SK-N-SH (cell line): ENCODE measurements around the gene FAXDC2. TPM values are rescaled to one million over a fixed set of nuclear protein-coding genes. Genes with fewer than 3 reads are reported as not detected.
A peak's percentile ranks its signal among the peaks of the same experiment; 100 is the strongest.

ENCODE experiments used
- CTCF ChIA-PET: fragments of 300-600, 350-600 bp; formaldehyde crosslinking; extraction: SDS; loops from one replicate; lab custom pipeline; 2021; lab: Yijun Ruan, JAX
- POLR2A ChIA-PET: fragments of 350-600 bp; sonication (Branson Sonifier 250); formaldehyde crosslinking; extraction: SDS; loops from one replicate; lab custom pipeline; 2020; ENCODE audit warnings: antibody characterized with exemption, inconsistent platforms; lab: Yijun Ruan, JAX
- DNase-seq: peaks from one replicate; pipeline ENCODE4 v3.0.0; 2012
- H2AFZ ChIP-seq: fragments of 200-600 bp; sonication (generic); 2 replicates; pipeline ENCODE4 v1.8.1; 2016; ENCODE audit warnings: antibody characterized with exemption, mild to moderate bottlenecking, low read depth
- H3F3A ChIP-seq: fragments of 200-600 bp; sonication (generic); replicated peaks from 2 replicates; pipeline ENCODE3; 2016; ENCODE audit warnings: antibody characterized with exemption, mild to moderate bottlenecking; ENCODE audit not compliant: insufficient read depth
- H3K27ac ChIP-seq, 2 experiments: fragments of 200-500 bp in 1 of 2; fragments of 200-600 bp in 1 of 2; sonication (Bioruptor generic) in 1 of 2; sonication (generic), shearing (Covaris generic) in 1 of 2; 2 replicates each; pipeline versions ENCODE4 v1.5.1 to v1.6.1; 2014 to 2016; ENCODE audit warnings: low read depth in 2 of 2, inconsistent platforms in 1 of 2, low read length in 1 of 2, mild to moderate bottlenecking in 1 of 2, mixed read lengths in 1 of 2
- H3K27me3 ChIP-seq: fragments of 200-600 bp; sonication (generic), shearing (Covaris generic); 2 replicates; pipeline ENCODE4 v1.6.1; 2016; ENCODE audit warnings: mixed run types; ENCODE audit not compliant: insufficient read depth
- H3K36me3 ChIP-seq, 2 experiments: fragments of 200-500 bp in 1 of 2; fragments of 200-600 bp in 1 of 2; sonication (Bioruptor generic) in 1 of 2; sonication (generic) in 1 of 2; replicated peaks in 1 of 2; 2 replicates each; pipeline versions ENCODE3 to v1.5.1; 2014 to 2016; ENCODE audit warnings: low read length in 1 of 2, mild to moderate bottlenecking in 1 of 2; ENCODE audit not compliant: insufficient read depth in 2 of 2, control insufficient read depth in 1 of 2
- H3K4me1 ChIP-seq, 2 experiments: fragments of 200-500 bp in 1 of 2; fragments of 200-600 bp in 1 of 2; sonication (Bioruptor generic) in 1 of 2; sonication (generic), shearing (Covaris generic) in 1 of 2; 2 replicates each; pipeline versions ENCODE4 v1.5.1 to v1.6.1; 2014 to 2016; ENCODE audit warnings: low read depth in 1 of 2, low read length in 1 of 2, mixed run types in 1 of 2; ENCODE audit not compliant: insufficient read depth in 2 of 2, control insufficient read depth in 1 of 2
- H3K4me2 ChIP-seq: fragments of 200-600 bp; sonication (generic), shearing (Covaris generic); 2 replicates; pipeline ENCODE4 v1.6.1; 2017; ENCODE audit warnings: mixed run types
- H3K4me3 ChIP-seq, 2 experiments: fragments of 200-500 bp in 1 of 2; fragments of 200-600 bp in 1 of 2; sonication (Bioruptor generic) in 1 of 2; sonication (generic), shearing (Covaris generic) in 1 of 2; 2 replicates each; pipeline versions ENCODE4 v1.5.1 to v1.8.1; 2014 to 2016; ENCODE audit warnings: low read depth in 2 of 2, inconsistent platforms in 1 of 2, low read length in 1 of 2, mild to moderate bottlenecking in 1 of 2, mixed read lengths in 1 of 2, moderate library complexity in 1 of 2
- H3K79me2 ChIP-seq: fragments of 200-600 bp; sonication (generic); 2 replicates; pipeline ENCODE4 v1.8.1; 2017; ENCODE audit warnings: mild to moderate bottlenecking; ENCODE audit not compliant: insufficient read depth
- H3K9ac ChIP-seq: fragments of 200-600 bp; sonication (generic); 2 replicates; pipeline ENCODE4 v1.6.1; 2017; ENCODE audit warnings: mixed run types
- H3K9me2 ChIP-seq: fragments of 200-600 bp; sonication (generic); 2 replicates; pipeline ENCODE4 v1.6.1; 2017; ENCODE audit warnings: mixed run types
- H3K9me3 ChIP-seq: fragments of 200-600 bp; sonication (generic); 2 replicates; pipeline ENCODE4 v1.6.1; 2017; ENCODE audit warnings: mixed run types, mild to moderate bottlenecking, moderate library complexity
- H4K20me1 ChIP-seq: fragments of 200-600 bp; sonication (generic); 2 replicates; pipeline ENCODE4 v1.6.1; 2017; ENCODE audit warnings: mild to moderate bottlenecking, mixed run types; ENCODE audit not compliant: insufficient read depth
- CHD2 ChIP-seq: fragments of 150-350 bp; IDR thresholded peaks from 2 replicates; pipeline ENCODE4 v1.6.1; 2018; ENCODE audit warnings: low read length; ENCODE audit not compliant: partially characterized antibody
- FOXM1 ChIP-seq: IDR thresholded peaks from 2 replicates; pipeline ENCODE4 v1.4.0; 2012; ENCODE audit warnings: low read depth, mild to moderate bottlenecking
- GATA2 ChIP-seq: sonication (generic); formaldehyde crosslinking; IDR thresholded peaks from 2 replicates; pipeline ENCODE4 v1.5.0; 2020; ENCODE audit warnings: mild to moderate bottlenecking, missing genetic modification reagents
- JUND ChIP-seq: IDR thresholded peaks from 2 replicates; pipeline ENCODE4 v1.4.0; 2012
- MAX ChIP-seq: IDR thresholded peaks from 2 replicates; pipeline ENCODE4 v1.4.0; 2012; ENCODE audit warnings: low read depth
- MEF2A ChIP-seq: IDR thresholded peaks from 2 replicates; pipeline ENCODE4 v1.4.0; 2012; ENCODE audit warnings: low read depth, borderline replicate concordance
- PBX3 ChIP-seq: IDR thresholded peaks from 2 replicates; pipeline ENCODE4; 2012
- POLR2AphosphoS5 ChIP-seq: IDR thresholded peaks from 2 replicates; pipeline ENCODE4 v1.6.1; 2012; ENCODE audit warnings: low read depth, low read length
- RAD21 ChIP-seq: IDR thresholded peaks from 2 replicates; pipeline ENCODE4 v1.6.1; 2012; ENCODE audit warnings: mild to moderate bottlenecking, low read length
- RCOR1 ChIP-seq: fragments of 150-350 bp; IDR thresholded peaks from 2 replicates; pipeline ENCODE4 v1.6.1; 2017; ENCODE audit warnings: antibody characterized with exemption, low read length
- RXRA ChIP-seq: IDR thresholded peaks from 2 replicates; pipeline ENCODE4 v1.4.0; 2012; ENCODE audit warnings: low read depth, mild to moderate bottlenecking, borderline replicate concordance
- TAF1 ChIP-seq: IDR thresholded peaks from 2 replicates; pipeline ENCODE4 v1.6.1; 2012; ENCODE audit warnings: low read depth, mild to moderate bottlenecking, low read length, moderate library complexity, borderline replicate concordance
- TCF12 ChIP-seq: IDR thresholded peaks from 2 replicates; pipeline ENCODE4 v1.4.0; 2012
- YY1 ChIP-seq: IDR thresholded peaks from 2 replicates; pipeline ENCODE4 v1.4.0; 2012; ENCODE audit warnings: low read depth, mild to moderate bottlenecking
- ZBTB33 ChIP-seq: IDR thresholded peaks from 2 replicates; pipeline ENCODE4 v1.4.0; 2012; ENCODE audit warnings: low read depth, borderline replicate concordance
- WGBS: methylation state at CpG from one replicate; pipeline ENCODE4 v1.1.6; 2017; ENCODE audit warnings: low lambda C conversion rate; 5-methylcytosine and 5-hydroxymethylcytosine counted together
- polyA plus RNA-seq, 3 experiments: library from polyadenylated mRNA; depleted of rRNA; stranded (reverse); fragments of >200 nt; gene quantifications; 2 replicates each; pipeline ENCODE4 v1.2.3, GENCODE V29; 2012
- TF ChIP-seq, protein P1 (sequence below): fragments of 150-350 bp; IDR thresholded peaks from 2 replicates; pipeline ENCODE4 v1.6.1; 2017; ENCODE audit warnings: antibody characterized with exemption, low read length, low read depth, borderline replicate concordance
- TF ChIP-seq, protein P2 (sequence below): fragments of 150-350 bp; IDR thresholded peaks from 2 replicates; pipeline ENCODE4 v1.6.1; 2016; ENCODE audit warnings: mild to moderate bottlenecking, low read depth, low read length

The FAXDC2 gene
- polyA plus RNA-seq, 1 of the 3 experiments (the other 2 are of a cell fraction): 6.0 TPM

GRCh38 chr5:154788212-154788611 is 62.2 kb downstream of the FAXDC2 start:
- Histone ChIP-seq H3F3A (peaks cover 5% of the 10 kb centered on the region), H2AFZ (no peak overlapping the region), H3K27me3 (no peaks in the 10 kb centered on the region), H3K4me1 (peaks cover 0 to 17% of the 10 kb centered on the region in 2 experiments; a peak in 2 of 4 replicates), H3K9ac (no peak overlapping the region), H4K20me1 (peaks cover 85% of the 10 kb centered on the region), H3K9me2 (no peaks in the 10 kb centered on the region), H3K79me2 (peaks cover 87% of the 10 kb centered on the region), H3K27ac (peak overlapping the region in 1 of 2 experiments; percentile 3; a peak in 1 of 4 replicates), H3K9me3 (no peaks in the 10 kb centered on the region), H3K4me3 (no peak overlapping the region), H3K4me2 (no peak overlapping the region), H3K36me3 (peaks cover 8 to 24% of the 10 kb centered on the region in 2 experiments)
- TF ChIP-seq, protein P1, sequence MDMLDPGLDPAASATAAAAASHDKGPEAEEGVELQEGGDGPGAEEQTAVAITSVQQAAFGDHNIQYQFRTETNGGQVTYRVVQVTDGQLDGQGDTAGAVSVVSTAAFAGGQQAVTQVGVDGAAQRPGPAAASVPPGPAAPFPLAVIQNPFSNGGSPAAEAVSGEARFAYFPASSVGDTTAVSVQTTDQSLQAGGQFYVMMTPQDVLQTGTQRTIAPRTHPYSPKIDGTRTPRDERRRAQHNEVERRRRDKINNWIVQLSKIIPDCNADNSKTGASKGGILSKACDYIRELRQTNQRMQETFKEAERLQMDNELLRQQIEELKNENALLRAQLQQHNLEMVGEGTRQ: no peak
- TF ChIP-seq YY1: no peak
- no peak for TF ChIP-seq TCF12
- no peak for TF ChIP-seq MAX
- TF ChIP-seq MEF2A: no peak
- no peak for TF ChIP-seq ZBTB33
- no peak for TF ChIP-seq JUND
- TF ChIP-seq, protein P2, sequence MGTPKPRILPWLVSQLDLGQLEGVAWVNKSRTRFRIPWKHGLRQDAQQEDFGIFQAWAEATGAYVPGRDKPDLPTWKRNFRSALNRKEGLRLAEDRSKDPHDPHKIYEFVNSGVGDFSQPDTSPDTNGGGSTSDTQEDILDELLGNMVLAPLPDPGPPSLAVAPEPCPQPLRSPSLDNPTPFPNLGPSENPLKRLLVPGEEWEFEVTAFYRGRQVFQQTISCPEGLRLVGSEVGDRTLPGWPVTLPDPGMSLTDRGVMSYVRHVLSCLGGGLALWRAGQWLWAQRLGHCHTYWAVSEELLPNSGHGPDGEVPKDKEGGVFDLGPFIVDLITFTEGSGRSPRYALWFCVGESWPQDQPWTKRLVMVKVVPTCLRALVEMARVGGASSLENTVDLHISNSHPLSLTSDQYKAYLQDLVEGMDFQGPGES: no peak
- 97% methylated on average over 3 of the region's 5 CpGs for WGBS
- no peak for DNase-seq
- ChIA-PET CTCF (interaction anchor here (1.1 kb wide), 1 partner anchor 23 kb away, joined by 3 read pairs; no protein-coding TSS in a partner anchor), POLR2A (interaction anchor here (0.8 kb wide), 1 partner anchor 69 kb away, joined by 4 read pairs; no protein-coding TSS in a partner anchor)

DNA sequence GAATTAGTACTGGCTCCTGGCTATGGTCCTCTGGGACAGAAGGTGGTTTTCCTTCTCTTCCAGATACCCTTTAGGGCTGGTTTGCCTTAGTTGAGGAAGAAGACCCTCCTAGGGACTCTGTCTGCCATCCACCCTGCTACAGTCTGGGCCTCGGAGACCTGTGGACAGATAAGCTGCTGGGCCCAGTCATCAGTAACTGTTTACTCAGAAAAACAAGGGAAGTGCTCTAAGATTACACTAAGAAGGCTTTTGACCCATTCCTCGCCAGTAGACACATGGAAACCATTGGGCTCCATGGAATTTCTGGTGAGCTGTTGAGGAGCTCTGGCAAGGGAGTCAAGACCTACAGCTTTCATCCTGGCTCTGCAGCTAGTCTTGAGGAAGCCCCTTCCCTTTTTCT is 64.0 kb downstream of the FAXDC2 start:
- no peak overlapping the region for H3K4me2 ChIP-seq
- no peak for DNase-seq
- TF ChIP-seq ZBTB33 (no peak), GATA2 (CRISPR knock-in tag) (no peak), PBX3 (no peak), RAD21 (no peak), FOXM1 (no peak), TAF1 (no peak), POLR2AphosphoS5 (no peak), RXRA (no peak), CHD2 (no peak), RCOR1 (no peak)
- TF ChIP-seq, protein P2: no peak

More for the DNA sequence above, 64.0 kb downstream of the FAXDC2 start:
- H3K4me3 ChIP-seq: no peak overlapping the region
- no peaks in the 10 kb centered on the region for H3F3A ChIP-seq
- H3K9ac ChIP-seq: no peak overlapping the region
- no peaks in the 10 kb centered on the region for H3K27me3 ChIP-seq
- H2AFZ ChIP-seq: no peak overlapping the region
- ChIA-PET CTCF (no interaction called here), POLR2A (interaction anchor here (1.3 kb wide), 1 partner anchor 15 kb away, joined by 7 read pairs; no protein-coding TSS in a partner anchor)
- no peaks in the 10 kb centered on the region for H3K9me3 ChIP-seq
- H4K20me1 ChIP-seq: peaks cover 97% of the 10 kb centered on the region
- WGBS: no CpG with 5 or more reads among the region's 2 CpGs
- no peaks in the 10 kb centered on the region for H3K9me2 ChIP-seq
- H3K27ac ChIP-seq: no peak overlapping the region; a peak in 1 of 4 replicates
- H3K79me2 ChIP-seq: peaks cover 100% of the 10 kb centered on the region
- peaks cover 3 to 28% of the 10 kb centered on the region in 2 experiments; a peak in 2 of 4 replicates for H3K4me1 ChIP-seq
- H3K36me3 ChIP-seq: peaks cover 0 to 7% of the 10 kb centered on the region in 2 experiments
